MM.1S (cell line): ENCODE measurements around the gene ATP13A3.

Experiments used
- CTCF ChIP-seq: fragments of 300-600 bp; sonication (generic); IDR thresholded peaks from 2 replicates; pipeline ENCODE4 v1.5.1; 2016; ENCODE audit warnings: antibody characterized with exemption, low read length, mixed read lengths
- EZH2 ChIP-seq: fragments of 300-600 bp; sonication (generic); optimal IDR thresholded peaks from 2 replicates; pipeline ENCODE3; 2017; ENCODE audit warnings: low read depth, mild to moderate bottlenecking, antibody characterized with exemption, low read length, mixed read lengths
- EZH2phosphoT487 ChIP-seq: fragments of 300-600 bp; sonication (generic); IDR thresholded peaks from 2 replicates; pipeline ENCODE4 v1.6.1; 2018; ENCODE audit warnings: antibody characterized with exemption, low read length

GRCh38 chr3:194462936-194463335, 23.9 kb downstream of the ATP13A3 start:
- TF ChIP-seq CTCF (no peak), EZH2 (no peak), EZH2phosphoT487 (no peak)
